Thymus (tissue), 11 donors: ENCODE measurements around the gene BTBD18. TPM values are rescaled to one million over a fixed set of nuclear protein-coding genes. Genes with fewer than 3 reads are reported as not detected.
A peak's percentile ranks its signal among the peaks of the same experiment; 100 is the strongest.

Source experiments
- DNase-seq, 9 donors: peaks; one replicate each; pipeline ENCODE4 v3.0.0-alpha.2; 2013; ENCODE audit warnings: low spot score in 9 of 9, low read depth in 6 of 9, missing footprints in 1 of 9
- H3K27ac ChIP-seq, 2 donors: one replicate each; pipeline ENCODE4 v1.5.1; 2013; ENCODE audit warnings: control low read depth in 1 of 2, low read depth in 1 of 2, low read length in 1 of 2, mild to moderate bottlenecking in 1 of 2, moderate library complexity in 1 of 2
- H3K27me3 ChIP-seq, 2 donors: one replicate each; pipeline ENCODE4 v1.5.1; 2013; ENCODE audit warnings: low read length in 1 of 2; ENCODE audit not compliant: control insufficient read depth in 2 of 2, insufficient read depth in 1 of 2
- H3K36me3 ChIP-seq, 2 donors: one replicate each; pipeline ENCODE4 v1.5.1; 2013; ENCODE audit warnings: low read length in 1 of 2, mild to moderate bottlenecking in 1 of 2, moderate library complexity in 1 of 2; ENCODE audit not compliant: control insufficient read depth in 2 of 2, insufficient read depth in 2 of 2
- H3K4me1 ChIP-seq, 2 donors: one replicate each; pipeline ENCODE4 v1.5.1; 2013; ENCODE audit warnings: low read length in 2 of 2; ENCODE audit not compliant: control insufficient read depth in 2 of 2, insufficient read depth in 2 of 2
- H3K4me3 ChIP-seq, 2 donors: one replicate each; pipeline ENCODE4 v1.5.1; 2013; ENCODE audit warnings: low read length in 2 of 2, control low read depth in 1 of 2, mild to moderate bottlenecking in 1 of 2
- H3K9me3 ChIP-seq, 2 donors: one replicate each; pipeline ENCODE4 v1.5.1; 2013; ENCODE audit warnings: low read length in 1 of 2, mild to moderate bottlenecking in 1 of 2; ENCODE audit not compliant: control insufficient read depth in 2 of 2, insufficient read depth in 1 of 2
- WGBS: extraction: QIAGEN DNeasy Blood & Tissue Kit; methylation state at CpG from one replicate; pipeline ENCODE4 v1.1.7; 2013; 5-methylcytosine and 5-hydroxymethylcytosine counted together
- polyA plus RNA-seq: library from polyadenylated mRNA; stranded (reverse); fragments of 200-250 nt; gene quantifications from one replicate; pipeline ENCODE4 v1.2.3, GENCODE V29; 2013
- total RNA-seq: library from RNA; stranded (reverse); fragments of 120-200 nt; gene quantifications from one replicate; pipeline ENCODE4 v1.2.4, GENCODE V29; 2013
- donor health status: healthy.

Gene BTBD18
- total and polyA plus RNA-seq, 2 donors = under 0.01 to 0.02 TPM

DNA sequence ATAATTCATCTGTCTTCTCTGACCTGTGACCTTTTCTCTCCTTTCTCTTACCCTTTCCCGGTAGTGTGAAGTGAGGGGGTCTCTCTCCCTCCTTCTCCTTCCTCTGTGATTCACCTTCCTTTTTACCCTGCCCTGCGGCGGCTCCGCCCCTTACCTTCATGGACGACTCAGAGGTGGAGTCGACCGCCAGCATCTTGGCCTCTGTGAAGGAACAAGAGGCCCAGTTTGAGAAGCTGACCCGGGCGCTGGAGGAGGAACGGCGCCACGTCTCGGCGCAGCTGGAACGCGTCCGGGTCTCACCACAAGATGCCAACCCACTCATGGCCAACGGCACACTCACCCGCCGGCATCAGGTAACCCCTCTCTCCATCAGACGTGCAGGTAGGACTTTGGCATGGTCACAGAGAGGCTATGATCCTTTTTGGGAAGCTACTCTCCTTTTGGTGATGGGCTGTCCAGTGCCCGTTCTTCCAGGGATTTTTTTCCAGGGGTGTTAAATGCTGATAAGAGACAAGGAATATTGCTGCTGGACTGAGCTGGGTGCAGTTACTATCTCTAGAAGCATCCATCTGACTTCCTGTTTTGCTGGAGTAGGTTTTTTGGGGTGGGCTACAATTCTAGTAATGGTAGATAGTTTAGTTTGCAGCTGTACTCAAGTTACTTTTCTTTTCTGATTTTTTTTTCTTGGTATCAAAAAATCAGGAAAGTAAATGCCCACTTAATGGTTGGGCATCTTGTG, 39.9 kb upstream of the BTBD18 start:
- Histone ChIP-seq H3K27ac (peak overlapping the region; percentile 87 to 92), H3K4me3 (no peak overlapping the region), H3K27me3 (no peaks in the 10 kb centered on the region), H3K4me1 (peaks cover 8 to 41% of the 10 kb centered on the region in 2 donors), H3K9me3 (no peaks in the 10 kb centered on the region), H3K36me3 (peaks cover 7 to 11% of the 10 kb centered on the region in 2 donors)
- WGBS = 92% methylated on average over 22 of the region's 22 CpGs
- DNase-seq = no peak

DNA sequence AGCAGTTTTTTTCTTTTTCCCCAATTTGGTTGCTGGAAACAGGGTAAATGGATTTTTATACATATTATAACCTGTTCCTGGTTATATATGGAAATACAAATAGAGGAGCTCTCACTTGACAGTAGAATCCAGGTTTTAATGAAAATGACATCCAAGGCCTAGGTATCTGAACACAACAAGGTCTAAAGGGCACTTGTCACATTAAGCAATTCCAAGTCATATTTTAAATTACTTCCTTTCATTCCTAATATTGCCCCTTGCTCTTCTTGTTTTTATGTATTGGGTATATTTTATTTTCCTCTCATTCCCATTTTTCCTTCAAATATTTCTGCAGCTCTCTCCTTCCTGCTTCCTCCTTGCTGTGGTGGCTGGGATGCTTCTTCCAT, 37.1 kb upstream of the BTBD18 start:
- Histone ChIP-seq H3K27me3 (no peaks in the 10 kb centered on the region), H3K4me3 (no peak overlapping the region), H3K27ac (no peak overlapping the region), H3K9me3 (no peaks in the 10 kb centered on the region), H3K4me1 (peaks cover 8 to 41% of the 10 kb centered on the region in 2 donors), H3K36me3 (no peaks in the 10 kb centered on the region)
- DNase-seq = no peak

DNA sequence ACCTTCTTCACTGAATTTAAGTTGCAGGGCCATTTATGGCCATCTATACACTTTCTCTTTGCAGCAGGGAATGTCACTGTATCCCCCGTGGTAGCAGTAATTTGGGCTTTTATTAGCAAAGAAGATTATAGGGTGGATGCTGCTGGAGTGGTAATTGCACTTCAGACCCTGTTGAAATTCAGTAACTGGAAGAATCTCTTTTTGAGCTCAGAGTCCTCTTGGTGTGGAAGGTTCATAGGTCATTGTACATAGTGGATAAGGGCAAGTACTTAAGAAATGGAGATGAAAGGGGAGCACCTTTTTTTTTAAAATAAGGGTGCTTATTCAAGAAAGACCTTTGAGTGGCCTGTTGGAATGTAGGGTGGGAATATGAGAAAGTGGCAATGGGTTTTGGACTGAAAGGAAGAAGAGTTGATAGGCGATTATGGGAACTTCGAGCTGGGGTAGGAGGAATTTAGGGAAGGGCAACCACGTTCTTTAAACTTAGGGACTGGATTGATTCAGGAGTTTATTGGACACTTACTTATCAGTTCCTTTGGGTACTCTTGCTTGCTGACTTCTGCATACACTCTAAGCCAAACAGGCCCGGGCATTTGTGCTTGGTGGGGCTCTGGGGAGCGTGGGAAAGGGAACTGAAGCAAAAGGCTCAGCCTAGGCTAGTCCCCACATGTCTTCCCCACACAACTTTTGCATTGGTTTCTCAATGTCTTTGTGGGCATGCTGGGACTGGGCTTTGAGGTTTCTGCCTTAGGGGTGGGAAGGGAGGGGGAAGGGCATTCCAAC, 36.5 kb upstream of the BTBD18 start:
- H3K36me3 ChIP-seq = no peaks in the 10 kb centered on the region
- no peaks in the 10 kb centered on the region for H3K27me3 ChIP-seq
- 70% methylated on average over 6 of the region's 6 CpGs for WGBS
- no peaks in the 10 kb centered on the region for H3K9me3 ChIP-seq
- H3K27ac ChIP-seq = peak overlapping the region in 1 of 2 donors; percentile 28
- H3K4me3 ChIP-seq = no peak overlapping the region
- no peak for DNase-seq
- peaks cover 8 to 36% of the 10 kb centered on the region in 2 donors for H3K4me1 ChIP-seq

DNA sequence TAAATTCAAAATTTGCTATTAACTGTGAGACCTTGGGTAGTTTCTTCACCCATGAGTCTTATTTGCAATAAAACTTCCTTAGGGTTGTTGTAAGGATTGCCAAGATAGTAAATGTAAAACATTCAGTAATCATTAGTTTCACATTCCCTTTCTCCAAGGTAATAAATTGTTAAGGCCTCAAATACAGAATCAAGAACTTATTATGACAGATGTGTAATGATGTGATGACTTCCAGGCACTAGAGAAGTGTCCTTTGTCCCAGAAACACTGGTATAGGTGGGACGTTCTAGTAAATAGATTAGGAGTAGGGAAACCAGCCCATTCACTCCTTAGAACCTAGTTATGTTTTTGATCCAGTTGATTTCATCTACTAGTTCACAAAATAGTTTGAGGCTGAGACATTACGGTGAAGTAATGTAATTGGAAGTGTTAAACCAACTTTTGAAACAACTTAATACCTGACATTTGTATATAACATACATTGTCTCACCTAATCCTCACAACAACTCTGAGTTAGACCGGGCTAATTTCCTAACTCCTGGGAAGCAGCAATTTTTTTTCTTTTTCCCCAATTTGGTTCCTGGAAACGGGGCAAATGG, 35.5 kb upstream of the BTBD18 start:
- Histone ChIP-seq H3K4me1 (peaks cover 7 to 28% of the 10 kb centered on the region in 2 donors), H3K36me3 (no peaks in the 10 kb centered on the region), H3K9me3 (no peaks in the 10 kb centered on the region), H3K27me3 (no peaks in the 10 kb centered on the region), H3K27ac (no peak overlapping the region), H3K4me3 (no peak overlapping the region)
- 98% methylated on average over 4 of the region's 4 CpGs for WGBS
- DNase-seq = no peak

DNA sequence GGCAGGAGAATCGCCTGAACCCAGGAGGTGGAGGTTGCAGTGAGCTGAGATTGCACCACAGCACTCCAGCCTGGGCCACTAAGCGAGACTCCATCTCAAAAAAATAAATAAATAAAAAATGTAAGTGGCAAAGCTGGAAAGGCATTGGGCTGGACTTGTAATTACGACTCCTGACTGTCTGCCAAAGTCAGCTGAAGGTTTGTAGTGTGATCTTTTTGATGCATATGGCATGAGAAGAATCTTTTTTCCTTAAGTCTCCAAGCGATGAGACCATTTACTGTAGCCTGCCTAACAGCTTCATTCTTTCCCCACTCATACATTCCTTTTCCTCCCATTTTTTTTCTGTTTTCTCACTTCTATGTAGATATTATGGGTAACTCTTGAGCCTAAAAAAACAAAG, 34.8 kb upstream of the BTBD18 start:
- Histone ChIP-seq H3K27me3 (no peaks in the 10 kb centered on the region), H3K36me3 (no peaks in the 10 kb centered on the region), H3K4me1 (peaks cover under 1 to 25% of the 10 kb centered on the region in 2 donors), H3K27ac (no peak overlapping the region), H3K9me3 (no peaks in the 10 kb centered on the region), H3K4me3 (no peak overlapping the region)
- DNase-seq = no peak
- 96% methylated on average over 4 of the region's 4 CpGs for WGBS

DNA sequence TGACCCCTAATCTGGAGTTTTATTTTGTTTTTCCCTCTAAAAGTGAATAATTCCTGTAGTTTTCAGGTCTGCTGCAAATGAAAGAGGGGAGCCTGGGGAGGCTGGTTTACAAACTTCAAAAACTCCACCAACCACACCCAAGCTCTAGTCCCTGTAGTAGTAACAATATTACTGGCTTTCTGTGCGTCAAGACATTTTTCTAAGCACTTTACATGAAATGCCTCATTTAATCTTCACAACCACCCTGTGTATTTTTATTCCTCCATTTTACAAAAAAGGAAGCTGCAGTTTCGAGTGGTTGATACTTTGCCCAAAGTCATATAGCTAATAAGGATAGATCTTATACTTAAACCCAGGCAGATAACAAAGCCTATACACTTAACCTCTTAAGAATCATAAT, 33.5 kb upstream of the BTBD18 start:
- Histone ChIP-seq H3K27me3 (no peaks in the 10 kb centered on the region), H3K36me3 (no peaks in the 10 kb centered on the region), H3K4me3 (no peak overlapping the region), H3K9me3 (no peaks in the 10 kb centered on the region), H3K27ac (no peak overlapping the region), H3K4me1 (peaks cover 0 to 23% of the 10 kb centered on the region in 2 donors)
- no peak for DNase-seq
- WGBS = 90% methylated on average over 2 of the region's 2 CpGs

DNA sequence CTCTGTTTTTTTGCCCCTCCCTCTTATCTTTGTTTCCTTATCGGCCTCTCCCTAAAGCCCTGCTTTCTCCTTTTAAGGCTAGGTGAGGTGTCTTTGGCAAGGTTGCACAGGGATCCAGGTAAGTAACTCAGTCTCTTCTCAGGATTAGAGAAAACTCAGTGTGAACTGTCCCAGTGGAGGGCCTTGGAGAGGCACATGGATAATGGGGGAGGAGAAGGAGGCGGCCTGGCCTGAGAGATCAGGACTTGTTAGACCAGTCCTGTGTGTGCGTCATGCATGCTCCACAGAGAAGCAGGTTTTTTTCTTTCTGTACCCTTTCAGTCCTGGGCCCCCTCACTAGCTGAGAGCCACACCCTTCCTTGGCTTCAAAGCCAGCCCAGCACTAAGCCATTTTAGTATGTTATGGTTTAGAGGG, 29.9 kb upstream of the BTBD18 start:
- H3K27me3 ChIP-seq = no peaks in the 10 kb centered on the region
- 88% methylated on average over 3 of the region's 3 CpGs for WGBS
- H3K36me3 ChIP-seq = no peaks in the 10 kb centered on the region
- no peaks in the 10 kb centered on the region for H3K9me3 ChIP-seq
- H3K4me3 ChIP-seq = no peak overlapping the region
- DNase-seq = no peak
- H3K4me1 ChIP-seq = peaks cover 5 to 26% of the 10 kb centered on the region in 2 donors
- H3K27ac ChIP-seq = peak overlapping the region in 1 of 2 donors; percentile 42

DNA sequence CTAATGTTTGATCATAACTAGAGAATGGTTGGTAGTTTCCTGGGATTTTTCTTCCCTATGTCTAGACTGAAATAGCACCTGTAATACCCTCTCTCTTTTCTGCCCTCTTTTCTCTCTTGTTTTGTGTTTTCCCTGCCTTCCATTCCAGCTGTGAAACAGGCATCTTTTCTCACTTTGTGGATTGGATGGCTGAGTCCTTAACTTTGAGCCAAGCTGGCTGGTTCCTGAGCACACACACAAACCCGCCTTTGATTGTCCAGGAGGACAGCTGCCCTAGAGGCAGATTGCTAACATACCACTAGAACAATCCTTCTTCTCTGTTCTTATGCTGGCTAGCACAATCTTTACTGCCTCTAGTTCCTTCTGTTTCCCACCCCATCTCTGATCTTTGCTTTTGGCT, 27.7 kb upstream of the BTBD18 start:
- H3K27ac ChIP-seq = no peak overlapping the region
- 96% methylated on average over 1 of the region's 1 CpG for WGBS
- H3K4me1 ChIP-seq = peaks cover 5 to 33% of the 10 kb centered on the region in 2 donors
- H3K4me3 ChIP-seq = no peak overlapping the region
- no peak for DNase-seq
- no peaks in the 10 kb centered on the region for H3K27me3 ChIP-seq
- H3K36me3 ChIP-seq = no peaks in the 10 kb centered on the region
- no peaks in the 10 kb centered on the region for H3K9me3 ChIP-seq
